HL-60 (cell line): ENCODE results near the gene SPACA9.

Experiments
- GABPA ChIP-seq: IDR thresholded peaks from 2 replicates; pipeline ENCODE4 v1.6.1; 2012; ENCODE audit warnings: low read depth
- POLR2AphosphoS5 ChIP-seq: IDR thresholded peaks from 2 replicates; pipeline ENCODE4 v1.6.1; 2012; ENCODE audit warnings: low read depth
- SPI1 ChIP-seq: IDR thresholded peaks from 2 replicates; pipeline ENCODE4 v1.6.1; 2012; ENCODE audit warnings: low read depth, mild to moderate bottlenecking, borderline replicate concordance
- TF ChIP-seq, protein P1 (sequence below): IDR thresholded peaks from one replicate; pipeline ENCODE4 v1.5.1; 2011; ENCODE audit warnings: low read length, control low read depth, inconsistent platforms; ENCODE audit not compliant: insufficient read depth

DNA sequence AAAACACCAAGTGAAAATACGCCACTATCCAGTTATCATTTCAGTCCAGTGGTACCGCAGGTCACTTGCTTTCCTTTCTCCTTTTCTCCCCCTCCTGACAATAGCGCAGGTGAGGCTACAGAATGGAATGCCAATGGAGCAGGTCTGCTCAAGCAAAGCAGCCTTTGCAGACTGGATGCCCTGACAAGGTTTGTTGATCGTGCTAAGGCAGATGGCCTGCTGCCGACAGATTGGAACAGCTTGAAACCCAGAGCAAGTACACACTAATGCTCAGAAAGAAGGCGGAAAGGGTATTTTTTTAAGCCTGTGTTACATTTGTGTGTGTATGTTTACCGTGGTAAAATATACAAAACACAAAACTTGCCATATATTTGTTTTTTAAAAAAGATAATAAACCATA, 19.4 kb downstream of the SPACA9 start:
- TF ChIP-seq, protein P1, sequence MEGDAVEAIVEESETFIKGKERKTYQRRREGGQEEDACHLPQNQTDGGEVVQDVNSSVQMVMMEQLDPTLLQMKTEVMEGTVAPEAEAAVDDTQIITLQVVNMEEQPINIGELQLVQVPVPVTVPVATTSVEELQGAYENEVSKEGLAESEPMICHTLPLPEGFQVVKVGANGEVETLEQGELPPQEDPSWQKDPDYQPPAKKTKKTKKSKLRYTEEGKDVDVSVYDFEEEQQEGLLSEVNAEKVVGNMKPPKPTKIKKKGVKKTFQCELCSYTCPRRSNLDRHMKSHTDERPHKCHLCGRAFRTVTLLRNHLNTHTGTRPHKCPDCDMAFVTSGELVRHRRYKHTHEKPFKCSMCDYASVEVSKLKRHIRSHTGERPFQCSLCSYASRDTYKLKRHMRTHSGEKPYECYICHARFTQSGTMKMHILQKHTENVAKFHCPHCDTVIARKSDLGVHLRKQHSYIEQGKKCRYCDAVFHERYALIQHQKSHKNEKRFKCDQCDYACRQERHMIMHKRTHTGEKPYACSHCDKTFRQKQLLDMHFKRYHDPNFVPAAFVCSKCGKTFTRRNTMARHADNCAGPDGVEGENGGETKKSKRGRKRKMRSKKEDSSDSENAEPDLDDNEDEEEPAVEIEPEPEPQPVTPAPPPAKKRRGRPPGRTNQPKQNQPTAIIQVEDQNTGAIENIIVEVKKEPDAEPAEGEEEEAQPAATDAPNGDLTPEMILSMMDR: no peak
- TF ChIP-seq GABPA: no peak
- no peak for TF ChIP-seq POLR2AphosphoS5
- TF ChIP-seq SPI1: no peak
